Measurements from ENCODE around the gene KIAA0753.

Gene KIAA0753

GRCh38 chr17:6640536-6641246 is at the start of gene KIAA0753, which contains the start of gene TXNDC17:
KIAA0753 (minus strand) TSS chr17:6640711; CDS start chr17:6635103, 5,608 bp downstream.
TXNDC17 (plus strand) TSS chr17:6641060; CDS start chr17:6641083, 23 bp downstream.
- DNase-seq: peak; percentile 96

GRCh38 chr17:6688944-6689343 is 48.4 kb upstream of the KIAA0753 start:
- no peak for DNase-seq

GRCh38 chr17:6686026-6686425 is 45.5 kb upstream of the KIAA0753 start:
- no peak for DNase-seq

GRCh38 chr17:6684881-6685767 is 44.6 kb upstream of the KIAA0753 start:
- DNase-seq: no peak

GRCh38 chr17:6684460-6684783 is 43.9 kb upstream of the KIAA0753 start:
- DNase-seq: no peak

- no peak for DNase-seq
Measured at GRCh38 chr17:6683730-6684459, 43.4 kb upstream of the KIAA0753 start.

GRCh38 chr17:6683081-6683684 is 42.7 kb upstream of the KIAA0753 start:
- DNase-seq: no peak

GRCh38 chr17:6682339-6682738 is 41.8 kb upstream of the KIAA0753 start:
- no peak for DNase-seq

- no peak for DNase-seq
Measured at GRCh38 chr17:6681671-6682070, 41.2 kb upstream of the KIAA0753 start.

GRCh38 chr17:6681176-6681575 is 40.7 kb upstream of the KIAA0753 start:
- no peak for DNase-seq

GRCh38 chr17:6679241-6679640 is 38.7 kb upstream of the KIAA0753 start:
- DNase-seq: no peak

- no peak for DNase-seq
Measured at GRCh38 chr17:6677946-6678345, 37.4 kb upstream of the KIAA0753 start.

- no peak for DNase-seq
Measured at GRCh38 chr17:6677158-6677831, 36.8 kb upstream of the KIAA0753 start.

GRCh38 chr17:6676802-6677157 is 36.3 kb upstream of the KIAA0753 start:
- DNase-seq: no peak

- no peak for DNase-seq
Measured at GRCh38 chr17:6675201-6675825, 34.8 kb upstream of the KIAA0753 start.

- no peak for DNase-seq
Measured at GRCh38 chr17:6674586-6674985, 34.1 kb upstream of the KIAA0753 start.

GRCh38 chr17:6671431-6671830 is 30.9 kb upstream of the KIAA0753 start:
- no peak for DNase-seq

- DNase-seq: no peak
Measured at GRCh38 chr17:6670999-6671398, 30.5 kb upstream of the KIAA0753 start.

GRCh38 chr17:6670571-6670970 is 30.1 kb upstream of the KIAA0753 start:
- DNase-seq: no peak

GRCh38 chr17:6669479-6670212 is 29.1 kb upstream of the KIAA0753 start:
- no peak for DNase-seq

- no peak for DNase-seq
Measured at GRCh38 chr17:6668727-6669425, 28.4 kb upstream of the KIAA0753 start.

All from suppressor macrophage treated with lipopolysaccharide for 4 hours (primary cell).